GM12878 (cell line): ENCODE results near the gene HOXB6. TPM values are rescaled to one million over a fixed set of nuclear protein-coding genes. Genes with fewer than 3 reads are reported as not detected.
A peak's percentile ranks its signal among the peaks of the same experiment; 100 is the strongest.

Experiments
- ATAC-seq: fragments of 200-7000 bp; cut with Tn5 transposase; 3 replicates; pipeline ENCODE4 v1.9.1; 2020; ENCODE audit warnings: mild to moderate bottlenecking, moderate library complexity
- BruUV-seq: library from RNA; stranded (reverse); fragments of 400-500 nt; replicated peaks from 2 replicates; lab custom pipeline; 2021; lab: Mats Ljungman, UMichigan
- CTCF ChIA-PET: fragments of 300-600 bp; sonication (Branson Sonifier 250); formaldehyde crosslinking; extraction: SDS; loops from one replicate; lab custom pipeline; 2021; ENCODE audit warnings: inconsistent platforms; lab: Yijun Ruan, JAX
- POLR2A ChIA-PET: fragments of 350-600 bp; formaldehyde crosslinking; extraction: SDS; loops from one replicate; lab custom pipeline; 2021; ENCODE audit warnings: inconsistent platforms; lab: Charles Lee
- RAD21 ChIA-PET: fragments of 300-600 bp; sonication (Branson Sonifier 250); formaldehyde crosslinking; loops from one replicate; lab custom pipeline; 2023; ENCODE audit warnings: antibody characterized with exemption; ENCODE audit not compliant: unreplicated experiment; lab: Charles Lee
- SMC1A ChIA-PET: fragments of 300-600 bp; sonication (Branson Sonifier 250); formaldehyde crosslinking; loops from one replicate; lab custom pipeline; 2023; ENCODE audit not compliant: unreplicated experiment, uncharacterized antibody; lab: Charles Lee
- DNase-seq: peaks from one replicate; pipeline ENCODE4 v3.0.0-alpha.2; 2011; ENCODE audit warnings: low read depth, low spot score
- FAIRE-seq: peaks from 3 replicates; lab custom pipeline; 2011; peaks lifted over from hg19 to GRCh38; lab: Jason Lieb, UNC
- H2AFZ ChIP-seq: 2 replicates; pipeline ENCODE4 v1.6.0; 2011; ENCODE audit warnings: low read depth, low read length, control low read depth; ENCODE audit not compliant: control insufficient read depth
- H3K27ac ChIP-seq: 2 replicates; pipeline ENCODE4 v1.5.1; 2011; ENCODE audit warnings: control low read depth; ENCODE audit not compliant: control insufficient read depth, insufficient read depth
- H3K27me3 ChIP-seq, 2 experiments: replicated peaks in 1 of 2; 2 replicates each; pipeline versions ENCODE4 v1.6.0 to v1.6.1; 2011; ENCODE audit warnings: low read length in 1 of 2; ENCODE audit not compliant: control insufficient read depth in 2 of 2, insufficient read depth in 2 of 2
- H3K36me3 ChIP-seq, 2 experiments: 2 replicates each; pipeline ENCODE4 v1.5.1; 2011; ENCODE audit warnings: low read length in 1 of 2; ENCODE audit not compliant: control insufficient read depth in 2 of 2, insufficient read depth in 2 of 2
- H3K4me1 ChIP-seq: 2 replicates; pipeline ENCODE4 v1.6.1; 2011; ENCODE audit warnings: mild to moderate bottlenecking, low read length, moderate library complexity, mixed read lengths; ENCODE audit not compliant: control insufficient read depth, insufficient read depth
- H3K4me2 ChIP-seq: 2 replicates; pipeline ENCODE4 v1.6.0; 2011; ENCODE audit warnings: control low read depth; ENCODE audit not compliant: control insufficient read depth, insufficient read depth
- H3K4me3 ChIP-seq: fragments of 200-600 bp; sonication (generic); 2 replicates; pipeline ENCODE4 v1.5.1; 2016
- H3K79me2 ChIP-seq: 2 replicates; pipeline ENCODE4 v1.6.0; 2011; ENCODE audit warnings: low read length; ENCODE audit not compliant: control insufficient read depth, insufficient read depth
- H3K9ac ChIP-seq: 2 replicates; pipeline ENCODE4 v1.8.0; 2011; ENCODE audit warnings: low read length, control low read depth, mixed read lengths; ENCODE audit not compliant: control insufficient read depth, insufficient read depth
- H3K9me3 ChIP-seq: replicated peaks from 3 replicates; pipeline ENCODE4 v1.5.1; 2011; ENCODE audit warnings: mild to moderate bottlenecking, low read length; ENCODE audit not compliant: control insufficient read depth, insufficient read depth
- H4K20me1 ChIP-seq: 2 replicates; pipeline ENCODE4 v1.6.0; 2011; ENCODE audit not compliant: control insufficient read depth, insufficient read depth
- JUNB ChIP-seq: IDR thresholded peaks from 2 replicates; pipeline ENCODE4 v1.6.1; 2016; ENCODE audit warnings: antibody characterized with exemption, mild to moderate bottlenecking
- MTA2 ChIP-seq: fragments of 450-650 bp; IDR thresholded peaks from 2 replicates; pipeline ENCODE4 v1.6.1; 2016; ENCODE audit warnings: low read depth, mild to moderate bottlenecking, moderate library complexity
- NBN ChIP-seq: fragments of 450-650 bp; IDR thresholded peaks from 2 replicates; pipeline ENCODE4 v1.6.1; 2016
- NFYB ChIP-seq: IDR thresholded peaks from 2 replicates; pipeline ENCODE4 v1.6.1; 2011; ENCODE audit warnings: low read depth, mild to moderate bottlenecking, low read length, improper control_type of control experiment, moderate library complexity; ENCODE audit not compliant: insufficient read depth
- NRF1 ChIP-seq: conservative IDR thresholded peaks from 2 replicates; pipeline ENCODE4 v1.6.1; 2011; ENCODE audit warnings: mild to moderate bottlenecking, low read depth, low read length, improper control_type of control experiment
- SMAD1 ChIP-seq: fragments of 450-650 bp; IDR thresholded peaks from 2 replicates; pipeline ENCODE4 v1.6.1; 2018; ENCODE audit warnings: mild to moderate bottlenecking, low read depth; ENCODE audit not compliant: partially characterized antibody
- TAF1 ChIP-seq: IDR thresholded peaks from 2 replicates; pipeline ENCODE4 v1.6.1; 2011; ENCODE audit warnings: mild to moderate bottlenecking, low read depth, low read length, borderline replicate concordance
- ZBTB40 ChIP-seq: fragments of 450-650 bp; IDR thresholded peaks from 2 replicates; pipeline ENCODE4 v1.6.1; 2016; ENCODE audit warnings: mild to moderate bottlenecking, moderate library complexity, borderline replicate concordance
- WGBS: methylation state at CpG from one replicate; pipeline ENCODE4 v1.1.6; 2016; ENCODE audit warnings: low lambda C conversion rate; ENCODE audit not compliant: insufficient replicate concordance, insufficient coverage; ENCODE audit errors: missing lambda C conversion rate; 5-methylcytosine and 5-hydroxymethylcytosine counted together
- in situ Hi-C: fragments of 300-500 bp; cut with MboI; formaldehyde crosslinking; loops from 9 replicates; pipeline ENCODE4 v1.14.3; 2018; ENCODE audit warnings: mixed read lengths
- intact Hi-C: fragments of 100-400 bp; cut with micrococcal nuclease; formaldehyde crosslinking; loops from one replicate; pipeline ENCODE4 v1.14.2; 2022; ENCODE audit not compliant: unreplicated experiment
- polyA plus RNA-seq, 11 experiments: library from polyadenylated mRNA; depleted of rRNA in 4 of 11; unstranded in 6 of 11; stranded (reverse) in 5 of 11; fragments of >200 nt; fragmentation: Nextera tagmentation in 4 of 11; fragmentation: Illumina TruSeq in 1 of 11; extraction: Ambion mirVana in 4 of 11; extraction: Trizol in 1 of 11; gene quantifications; 1 replicate in 1 of 11; 2 replicates in 10 of 11; pipeline versions ENCODE4 v1.2.1 to v1.2.3, GENCODE V29; 2011 to 2016; ENCODE audit warnings: inconsistent platforms in 2 of 11, missing spikeins in 2 of 11, low read depth in 1 of 11
- total RNA-seq, 4 experiments: library from RNA; depleted of rRNA in 3 of 4; stranded (reverse); fragments of >200 nt in 3 of 4; fragmentation: Illumina TruSeq in 1 of 4; extraction: Trizol in 1 of 4; gene quantifications; 2 replicates each; pipeline versions ENCODE4 v1.2.1 to v1.2.3, GENCODE V29; 2013 to 2021

HOXB6 gene
- total and polyA plus RNA-seq, 10 of the 15 experiments (the other 5 are each of a cell fraction or from before 2014, with no cell fraction given), result 0.04 to 0.51 (median 0.09) TPM; not detected in 2

GRCh38 chr17:48612456-48612853 is 7.7 kb upstream of the HOXB6 start:
- Histone ChIP-seq H4K20me1 (no peaks in the 10 kb centered on the region), H3K4me2 (peak overlapping the region; percentile 91), H3K9me3 (no peaks in the 10 kb centered on the region), H3K36me3 (no peaks in the 10 kb centered on the region; a peak in 1 of 4 replicates), H3K4me1 (peaks cover 11% of the 10 kb centered on the region), H3K9ac (peak overlapping the region; percentile 16; the same call in 1 of the 2 replicates), H3K27me3 (peaks cover 15 to 20% of the 10 kb centered on the region in 2 experiments; a peak in 3 of 4 replicates), H3K27ac (no peak overlapping the region), H3K79me2 (no peaks in the 10 kb centered on the region), H3K4me3 (peak overlapping the region; percentile 86), H2AFZ (peak overlapping the region; percentile 70)
- WGBS, result 13% methylated on average over 15 of the region's 15 CpGs
- CTCF ChIA-PET, result interaction anchor here (0.7 to 1.3 kb wide), 14 partner anchors 10 to 587 kb away, joined by 3 to 7 read pairs (median 3); partner anchors contain the start of gene HOXB5
- SMC1A ChIA-PET, result interaction anchor here (0.5 to 1.0 kb wide), 4 partner anchors 395 to 595 kb away, joined by 3 read pairs; no protein-coding TSS in a partner anchor
- BruUV-seq, result no TSS peak
- in situ Hi-C loops, result no loop called here
- intact Hi-C loops, result no loop called here
- POLR2A ChIA-PET, result interaction anchor here (0.6 to 0.9 kb wide), 3 partner anchors 83 to 937 kb away, joined by 3 to 12 read pairs (median 3); no protein-coding TSS in a partner anchor
- ATAC-seq, result no peak
- no peak for DNase-seq
- TF ChIP-seq TAF1 (no peak), NFYB (no peak), JUNB (no peak), SMAD1 (no peak), NBN (peak; percentile 34; the same call in 1 of the 2 replicates), NRF1 (no peak), MTA2 (no peak), ZBTB40 (peak; percentile 6; the same call in 1 of the 2 replicates)
- RAD21 ChIA-PET, result interaction anchor here (0.7 to 1.4 kb wide), 4 partner anchors 10 to 366 kb away, joined by 3 to 8 read pairs (median 4); no protein-coding TSS in a partner anchor
- FAIRE-seq, result peak; percentile 89
